ENCODE data around the gene IPO8. TPM values are rescaled to one million over a fixed set of nuclear protein-coding genes. Genes with fewer than 3 reads are reported as not detected.

Gene IPO8
- total and polyA plus RNA-seq, 2 donors (not counting 3 experiments of a cell fraction or from before 2014, with no cell fraction given), result 7.2 to 52.5 TPM

GRCh38 chr12:30698346-30698745 lies 2.7 kb upstream of the IPO8 start:
- Histone ChIP-seq H3K4me3 (replicated peaks in 1 of 3; ENCODE audit: insufficient read depth in 1 of 3, low read depth in 1 of 3, low read length in 3 of 3) (no peak overlapping the region), H3K79me2 (ENCODE audit: control insufficient read depth, insufficient read depth, low read length) (peaks cover 21% of the 10 kb centered on the region), H4K20me1 (replicated peaks; ENCODE audit: control insufficient read depth, extremely low read depth, insufficient read depth, low read length) (no peaks in the 10 kb centered on the region), H3K4me1 (ENCODE audit: control insufficient read depth, extremely low read depth, insufficient read depth, low read length) (peaks cover 15% of the 10 kb centered on the region), H3K27ac (ENCODE audit: insufficient read depth, low read depth, low read length) (no peak overlapping the region), H2AFZ (ENCODE audit: low read depth, low read length) (no peak overlapping the region), H3K9me1 (replicated peaks; ENCODE audit: control insufficient read depth, extremely low read depth, insufficient read depth, low read length) (no peaks in the 10 kb centered on the region), H3K9ac (replicated peaks; ENCODE audit: extremely low read depth, insufficient read depth, low read length) (no peak overlapping the region), H3K36me3 (ENCODE audit: control insufficient read depth in 2 of 2, extremely low read depth in 1 of 2, insufficient read depth in 2 of 2, low read length in 2 of 2) (no peaks in the 10 kb centered on the region), H3K27me3 (ENCODE audit: control insufficient read depth in 2 of 2, insufficient read depth in 2 of 2, low read length in 2 of 2) (no peaks in the 10 kb centered on the region), H3K9me3 (replicated peaks; ENCODE audit: control insufficient read depth, insufficient read depth, low read length) (no peaks in the 10 kb centered on the region), H3K4me2 (ENCODE audit: insufficient read depth, low read length) (no peak overlapping the region)
- TF ChIP-seq FOS (IDR thresholded peaks at IDR 0.05; ENCODE audit: borderline replicate concordance, insufficient read depth, low read length) (no peak), POLR2AphosphoS5 (IDR thresholded peaks at IDR 0.05; ENCODE audit: insufficient read depth, low read depth, low read length) (no peak), GATA2 (IDR thresholded peaks at IDR 0.05; ENCODE audit: insufficient read depth, insufficient read length, low read depth, low read length) (no peak), POLR2A (IDR thresholded peaks at IDR 0.05; ENCODE audit: low read depth, low read length) (no peak), EZH2 (IDR thresholded peaks at IDR 0.05; ENCODE audit: borderline replicate concordance, low read depth, low read length, severe bottlenecking) (no peak), CTCF (IDR thresholded peaks at IDR 0.05; ENCODE audit: extremely low read depth in 1 of 2, insufficient read depth in 1 of 2, low read depth in 1 of 2, low read length in 2 of 2) (no peak), JUN (IDR thresholded peaks at IDR 0.05; ENCODE audit: borderline replicate concordance, insufficient read depth, insufficient read length, low read depth) (no peak), MAX (IDR thresholded peaks at IDR 0.05; ENCODE audit: insufficient read depth, insufficient read length) (no peak), MYC (IDR thresholded peaks at IDR 0.05; ENCODE audit: low read depth, low read length) (no peak)
- DNase-seq (ENCODE audit: low read depth, low spot score), result no peak
- CTCF ChIA-PET, result no interaction called here
- POLR2A ChIA-PET, result no interaction called here
- intact Hi-C loops (cut with micrococcal nuclease), result no loop called here
- BruUV-seq (replicated peaks), result no TSS peak
- dilution Hi-C loops (cut with MboI; ENCODE audit: extremely low pct_ligation_motif_present, low sequenced_read_pairs), result no loop called here
- no peak for FAIRE-seq
